Smooth muscle cell of bladder (primary cell): ENCODE data around the gene ZSCAN25. TPM values are rescaled to one million over a fixed set of nuclear protein-coding genes. Genes with fewer than 3 reads are reported as not detected.

ENCODE experiments used
- total RNA-seq: library from RNA; depleted of rRNA; stranded (reverse); fragments of >200 nt; gene quantifications from 2 replicates; pipeline ENCODE4 v1.2.3, GENCODE V29; 2014

ZSCAN25 gene
- total RNA-seq, result 7.5 and 11.5 TPM in 2 replicates

GRCh38 chr7:99616359-99617191, at the start of gene ZSCAN25:
ZSCAN25 (plus strand) TSS chr7:99616946; CDS start chr7:99619607, 2,661 bp downstream.

GRCh38 chr7:99597762-99598501, 18.8 kb upstream of the ZSCAN25 start, which contains the start of gene TMEM225B:
TMEM225B (plus strand) TSS chr7:99598267; CDS start chr7:99604389, 6,122 bp downstream.

GRCh38 chr7:99679400-99680191, 62.9 kb downstream of the ZSCAN25 start, which contains the start of gene CYP3A5:
CYP3A5 (minus strand) TSS chr7:99679996; CDS start chr7:99679896, 100 bp downstream.

Other genes starting within 250 kb of the ZSCAN25 start
- 361 and 534 TPM in 2 replicates for gene ARPC1B, start 242.2 kb upstream of the ZSCAN25 start, total RNA-seq
- 26.9 and 29.2 TPM in 2 replicates for gene PDAP1, start 208.3 kb upstream of the ZSCAN25 start, total RNA-seq
- gene BUD31, start 208.0 kb upstream of the ZSCAN25 start, total RNA-seq, result 142 and 174 TPM in 2 replicates
- 7.1 and 8.1 TPM in 2 replicates for gene PTCD1, start 178.1 kb upstream of the ZSCAN25 start, total RNA-seq
- gene CPSF4, start 178.0 kb upstream of the ZSCAN25 start, total RNA-seq, result 21.6 and 28.1 TPM in 2 replicates
- 443 and 477 TPM in 2 replicates for gene ATP5MF, start 150.8 kb upstream of the ZSCAN25 start, total RNA-seq
- gene ZNF789, start 144.1 kb upstream of the ZSCAN25 start, total RNA-seq, result 2.6 and 3.6 TPM in 2 replicates
- gene ZNF394, start 116.7 kb upstream of the ZSCAN25 start, total RNA-seq, result 22.5 and 27.3 TPM in 2 replicates
- gene ZKSCAN5, start 112.3 kb upstream of the ZSCAN25 start, total RNA-seq, result 10.8 and 12.1 TPM in 2 replicates
- gene FAM200A, start 64.8 kb upstream of the ZSCAN25 start, total RNA-seq, result 5.3 and 5.5 TPM in 2 replicates
- gene ZNF655, start 58.3 kb upstream of the ZSCAN25 start, total RNA-seq, result 42.6 and 45.9 TPM in 2 replicates
- 0.46 and 1.1 TPM in 2 replicates for gene TMEM225B, start 18.7 kb upstream of the ZSCAN25 start, total RNA-seq
- 0.28 and 0.37 TPM in 2 replicates for gene CYP3A5, start 63.0 kb downstream of the ZSCAN25 start, total RNA-seq
- gene CYP3A7, start 118.2 kb downstream of the ZSCAN25 start, total RNA-seq, result 0.14 and 0.46 TPM in 2 replicates
- not detected in 2 replicates for gene CYP3A4, start 167.2 kb downstream of the ZSCAN25 start, total RNA-seq
- gene CYP3A43, start 211.1 kb downstream of the ZSCAN25 start, total RNA-seq, result not detected in 2 replicates